Smooth muscle cell (in vitro differentiated cells): ENCODE measurements around the gene RALGDS. TPM values are rescaled to one million over a fixed set of nuclear protein-coding genes. Genes with fewer than 3 reads are reported as not detected.

Experiments
- DNase-seq: peaks from one replicate; lab custom pipeline; 2025; ENCODE audit not compliant: unreplicated experiment; lab: John Stamatoyannopoulos, UW
- H2AFZ ChIP-seq: fragments of 200-600 bp; sonication (generic); 2 replicates; pipeline ENCODE4 v1.6.0; 2016; ENCODE audit warnings: antibody characterized with exemption, low read depth, mild to moderate bottlenecking
- H3F3A ChIP-seq: fragments of 200-600 bp; sonication (generic); 2 replicates; pipeline ENCODE4 v1.6.0; 2017; ENCODE audit warnings: antibody characterized with exemption, low read depth
- H3K27ac ChIP-seq: fragments of 200-600 bp; sonication (generic); 2 replicates; pipeline ENCODE4 v1.5.1; 2016; ENCODE audit warnings: low read depth, mild to moderate bottlenecking
- H3K27me3 ChIP-seq: fragments of 200-600 bp; sonication (generic); 2 replicates; pipeline ENCODE4 v1.6.1; 2016; ENCODE audit warnings: low read depth, mild to moderate bottlenecking
- H3K36me3 ChIP-seq: fragments of 200-600 bp; sonication (generic); 2 replicates; pipeline ENCODE4 v1.5.1; 2016; ENCODE audit warnings: low read depth
- H3K4me1 ChIP-seq: fragments of 200-600 bp; sonication (generic); 2 replicates; pipeline ENCODE4 v1.5.1; 2016; ENCODE audit warnings: low read depth
- H3K4me2 ChIP-seq: fragments of 200-600 bp; sonication (generic); 2 replicates; pipeline ENCODE4 v1.6.0; 2016; ENCODE audit warnings: mild to moderate bottlenecking
- H3K4me3 ChIP-seq: fragments of 200-600 bp; sonication (generic); 2 replicates; pipeline ENCODE4 v1.5.1; 2016; ENCODE audit warnings: mild to moderate bottlenecking
- H3K79me2 ChIP-seq: fragments of 200-600 bp; sonication (generic); 2 replicates; pipeline ENCODE4 v1.6.0; 2016; ENCODE audit warnings: low read depth, mild to moderate bottlenecking
- H3K9ac ChIP-seq: fragments of 200-600 bp; sonication (generic); 2 replicates; pipeline ENCODE4 v1.6.0; 2016; ENCODE audit warnings: low read depth
- H3K9me3 ChIP-seq: fragments of 200-600 bp; sonication (generic); replicated peaks from 2 replicates; pipeline ENCODE4 v1.5.1; 2016; ENCODE audit warnings: low read depth
- H4K20me1 ChIP-seq: fragments of 200-600 bp; sonication (generic); 2 replicates; pipeline ENCODE4 v1.6.0; 2016; ENCODE audit warnings: low read depth
- WGBS: methylation state at CpG from one replicate; pipeline ENCODE4 v1.1.7; 2016; ENCODE audit warnings: low lambda C conversion rate; 5-methylcytosine and 5-hydroxymethylcytosine counted together
- polyA plus RNA-seq: library from polyadenylated mRNA; unstranded; fragments of >200 nt; fragmentation: Nextera tagmentation; extraction: Ambion mirVana; gene quantifications from 2 replicates; pipeline ENCODE4 v1.2.1, GENCODE V29; 2016
- total RNA-seq: library from RNA; depleted of rRNA; stranded (reverse); fragments of >200 nt; gene quantifications from 2 replicates; pipeline ENCODE4 v1.2.3, GENCODE V29; 2014
- TF ChIP-seq, protein P1 (sequence below): fragments of 200-600 bp; sonication (generic); IDR thresholded peaks from 2 replicates; pipeline ENCODE4 v1.5.1; 2017; ENCODE audit warnings: borderline replicate concordance, mild to moderate bottlenecking, antibody characterized with exemption; ENCODE audit not compliant: insufficient read depth, poor library complexity, severe bottlenecking

The RALGDS gene
- total and polyA plus RNA-seq, 2 experiments from 2014 or later = 27.8 to 37.7 TPM

DNA sequence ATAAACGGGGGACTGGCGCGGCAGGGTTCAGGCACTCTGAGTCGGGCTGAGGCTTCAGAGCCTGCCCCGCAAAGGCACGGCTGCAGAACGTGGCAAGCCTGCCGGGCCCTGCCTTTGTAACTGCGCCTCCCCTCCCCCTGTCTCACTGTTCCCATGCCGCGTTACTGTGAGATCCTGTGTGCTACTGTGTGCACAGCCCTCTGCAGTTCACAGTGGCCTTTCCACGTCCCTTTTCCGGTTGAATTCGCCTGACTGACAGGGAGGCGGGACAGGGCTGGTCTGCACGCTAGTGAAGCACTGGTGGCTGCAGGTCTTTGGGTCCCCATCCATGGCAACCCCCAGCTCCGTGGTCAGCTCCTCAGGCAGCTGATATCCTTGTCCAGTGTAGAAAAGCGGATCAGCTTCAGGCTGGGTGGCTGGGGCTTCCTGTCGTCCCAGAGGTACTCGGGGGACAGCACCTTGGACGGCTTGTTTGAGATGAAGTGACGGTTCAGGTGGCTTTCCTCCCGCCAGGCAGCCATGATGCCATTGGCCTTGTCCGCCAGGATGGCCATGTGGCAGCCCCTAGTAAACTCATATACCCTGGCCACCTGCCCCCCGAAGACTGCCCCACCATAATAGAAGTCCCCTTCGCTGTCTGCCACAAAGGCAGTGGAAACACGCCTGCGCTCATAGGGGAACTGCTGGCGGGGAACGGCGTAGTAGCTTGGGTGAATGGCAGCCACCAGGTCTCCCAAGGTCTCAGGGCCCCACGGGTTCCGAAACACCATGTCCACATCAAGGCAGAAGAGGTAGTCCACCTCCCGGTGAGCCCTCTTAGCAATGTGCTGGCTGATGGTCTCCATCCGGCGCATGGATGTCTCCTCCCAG lies 32.4 kb upstream of the RALGDS start:
- no peaks in the 10 kb centered on the region for H3K9me3 ChIP-seq
- TF ChIP-seq, protein P1, sequence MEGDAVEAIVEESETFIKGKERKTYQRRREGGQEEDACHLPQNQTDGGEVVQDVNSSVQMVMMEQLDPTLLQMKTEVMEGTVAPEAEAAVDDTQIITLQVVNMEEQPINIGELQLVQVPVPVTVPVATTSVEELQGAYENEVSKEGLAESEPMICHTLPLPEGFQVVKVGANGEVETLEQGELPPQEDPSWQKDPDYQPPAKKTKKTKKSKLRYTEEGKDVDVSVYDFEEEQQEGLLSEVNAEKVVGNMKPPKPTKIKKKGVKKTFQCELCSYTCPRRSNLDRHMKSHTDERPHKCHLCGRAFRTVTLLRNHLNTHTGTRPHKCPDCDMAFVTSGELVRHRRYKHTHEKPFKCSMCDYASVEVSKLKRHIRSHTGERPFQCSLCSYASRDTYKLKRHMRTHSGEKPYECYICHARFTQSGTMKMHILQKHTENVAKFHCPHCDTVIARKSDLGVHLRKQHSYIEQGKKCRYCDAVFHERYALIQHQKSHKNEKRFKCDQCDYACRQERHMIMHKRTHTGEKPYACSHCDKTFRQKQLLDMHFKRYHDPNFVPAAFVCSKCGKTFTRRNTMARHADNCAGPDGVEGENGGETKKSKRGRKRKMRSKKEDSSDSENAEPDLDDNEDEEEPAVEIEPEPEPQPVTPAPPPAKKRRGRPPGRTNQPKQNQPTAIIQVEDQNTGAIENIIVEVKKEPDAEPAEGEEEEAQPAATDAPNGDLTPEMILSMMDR = no peak
- no peak for DNase-seq
- H3K9ac ChIP-seq = no peak overlapping the region
- 90% methylated on average over 36 of the region's 36 CpGs for WGBS
- no peak overlapping the region for H3K4me2 ChIP-seq
- H3K79me2 ChIP-seq = no peaks in the 10 kb centered on the region
- H3K4me3 ChIP-seq = no peak overlapping the region
- H3K4me1 ChIP-seq = no peaks in the 10 kb centered on the region
- H3K27ac ChIP-seq = no peak overlapping the region
- H2AFZ ChIP-seq = no peak overlapping the region
- H4K20me1 ChIP-seq = no peaks in the 10 kb centered on the region
- peaks cover 5% of the 10 kb centered on the region for H3F3A ChIP-seq
- H3K36me3 ChIP-seq = no peaks in the 10 kb centered on the region
- H3K27me3 ChIP-seq = no peaks in the 10 kb centered on the region

DNA sequence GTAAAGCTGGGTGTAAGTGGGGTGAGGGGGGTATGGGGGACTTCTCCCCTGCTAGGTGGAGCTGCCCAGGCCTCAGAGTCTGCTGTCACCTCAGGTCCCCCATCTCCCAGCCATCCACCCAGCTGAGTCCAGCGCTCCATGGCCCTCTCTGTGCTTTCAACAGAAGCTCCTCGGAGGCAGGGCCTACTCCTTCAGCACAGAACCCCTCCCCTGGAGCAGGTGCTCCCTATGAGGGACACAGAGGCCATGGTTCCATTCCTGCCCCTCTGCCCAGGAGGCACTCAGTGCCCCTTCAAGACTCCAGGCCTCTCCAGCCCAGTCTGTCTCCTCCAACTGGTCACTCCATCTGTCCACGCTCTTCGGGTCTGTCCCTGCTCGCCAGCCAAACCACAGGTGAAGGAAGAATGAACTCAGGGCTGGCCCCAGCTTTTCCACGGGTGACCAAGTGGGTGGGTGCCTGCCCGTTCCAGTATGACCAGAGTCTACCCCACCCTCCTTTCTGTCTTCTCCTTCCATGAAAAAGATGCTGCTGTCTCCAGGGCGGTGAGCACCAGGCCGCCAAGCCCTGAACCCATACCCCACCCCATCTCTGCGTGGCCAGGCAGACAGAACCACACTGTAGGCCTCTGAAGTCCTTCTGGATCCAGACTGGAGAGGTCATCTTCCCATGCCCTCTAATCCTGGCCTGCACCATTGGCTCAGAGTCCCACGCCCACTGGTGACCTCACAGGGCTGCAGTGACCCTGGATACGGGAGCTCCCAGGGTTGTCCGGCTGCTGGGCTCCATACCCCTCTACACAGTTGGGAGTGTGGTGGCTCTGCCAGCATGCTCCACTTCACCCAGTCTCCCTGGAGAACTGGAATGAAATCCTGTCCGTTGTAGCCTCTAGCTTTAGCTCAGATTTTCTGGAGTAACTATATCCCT lies 30.8 kb upstream of the RALGDS start:
- no peak overlapping the region for H2AFZ ChIP-seq
- 89% methylated on average over 14 of the region's 14 CpGs for WGBS
- H3K9me3 ChIP-seq = no peaks in the 10 kb centered on the region
- no peak overlapping the region for H3K4me3 ChIP-seq
- H4K20me1 ChIP-seq = peaks cover 6% of the 10 kb centered on the region
- peaks cover 9% of the 10 kb centered on the region for H3K4me1 ChIP-seq
- DNase-seq = no peak
- H3K27ac ChIP-seq = no peak overlapping the region
- no peaks in the 10 kb centered on the region for H3K27me3 ChIP-seq
- H3K36me3 ChIP-seq = no peaks in the 10 kb centered on the region
- H3K79me2 ChIP-seq = peaks cover 6% of the 10 kb centered on the region
- no peak overlapping the region for H3K4me2 ChIP-seq
- H3K9ac ChIP-seq = no peak overlapping the region
- TF ChIP-seq, protein P1 = no peak
- H3F3A ChIP-seq = peaks cover 5% of the 10 kb centered on the region

DNA sequence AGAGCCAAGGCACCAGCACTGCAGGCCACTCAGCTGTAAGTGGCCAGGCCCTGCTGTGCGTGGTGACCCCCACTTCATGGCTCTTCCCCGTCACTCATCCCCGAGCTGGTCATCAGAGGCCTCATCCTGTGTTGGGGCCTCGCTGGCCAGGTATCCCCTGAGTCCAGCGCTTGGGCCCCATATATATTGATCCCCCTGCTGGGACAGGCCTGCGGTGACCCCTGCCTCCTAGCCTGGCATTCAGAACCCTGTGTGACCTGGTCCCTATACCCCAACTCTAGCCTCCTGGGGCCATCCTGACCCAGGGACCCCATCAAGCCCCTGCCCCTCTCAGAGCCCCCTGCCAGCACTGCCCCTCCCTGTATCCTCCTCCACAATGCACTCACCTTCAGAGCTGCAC lies 30.0 kb upstream of the RALGDS start:
- Histone ChIP-seq H2AFZ (no peak overlapping the region), H3K9me3 (no peaks in the 10 kb centered on the region), H3K27ac (no peak overlapping the region), H3K4me3 (no peak overlapping the region), H3K9ac (no peak overlapping the region), H3F3A (peaks cover 5% of the 10 kb centered on the region), H4K20me1 (peaks cover 14% of the 10 kb centered on the region), H3K4me2 (no peak overlapping the region), H3K27me3 (no peaks in the 10 kb centered on the region), H3K36me3 (no peaks in the 10 kb centered on the region), H3K4me1 (peaks cover 9% of the 10 kb centered on the region), H3K79me2 (peaks cover 14% of the 10 kb centered on the region)
- WGBS = 87% methylated on average over 6 of the region's 6 CpGs
- TF ChIP-seq, protein P1 = no peak
- no peak for DNase-seq
